Panc1 (cell line): ENCODE results near the gene RANGAP1.

Experiments used
- CTCF ChIP-seq: fragments of 450-650 bp; IDR thresholded peaks from 2 replicates; pipeline ENCODE4 v1.5.1; 2017; ENCODE audit warnings: mild to moderate bottlenecking
- POLR2AphosphoS5 ChIP-seq: IDR thresholded peaks from 2 replicates; pipeline ENCODE4 v1.6.1; 2012; ENCODE audit warnings: mild to moderate bottlenecking, low read depth, low read length, moderate library complexity
- SIN3A ChIP-seq: IDR thresholded peaks from 2 replicates; pipeline ENCODE4 v1.6.1; 2012; ENCODE audit warnings: low read depth, mild to moderate bottlenecking, low read length, moderate library complexity, borderline replicate concordance; ENCODE audit not compliant: insufficient read depth
- TCF7L2 ChIP-seq: IDR thresholded peaks from 2 replicates; pipeline ENCODE4 v1.6.1; 2011; ENCODE audit warnings: mild to moderate bottlenecking, low read depth, low read length, inconsistent platforms

DNA sequence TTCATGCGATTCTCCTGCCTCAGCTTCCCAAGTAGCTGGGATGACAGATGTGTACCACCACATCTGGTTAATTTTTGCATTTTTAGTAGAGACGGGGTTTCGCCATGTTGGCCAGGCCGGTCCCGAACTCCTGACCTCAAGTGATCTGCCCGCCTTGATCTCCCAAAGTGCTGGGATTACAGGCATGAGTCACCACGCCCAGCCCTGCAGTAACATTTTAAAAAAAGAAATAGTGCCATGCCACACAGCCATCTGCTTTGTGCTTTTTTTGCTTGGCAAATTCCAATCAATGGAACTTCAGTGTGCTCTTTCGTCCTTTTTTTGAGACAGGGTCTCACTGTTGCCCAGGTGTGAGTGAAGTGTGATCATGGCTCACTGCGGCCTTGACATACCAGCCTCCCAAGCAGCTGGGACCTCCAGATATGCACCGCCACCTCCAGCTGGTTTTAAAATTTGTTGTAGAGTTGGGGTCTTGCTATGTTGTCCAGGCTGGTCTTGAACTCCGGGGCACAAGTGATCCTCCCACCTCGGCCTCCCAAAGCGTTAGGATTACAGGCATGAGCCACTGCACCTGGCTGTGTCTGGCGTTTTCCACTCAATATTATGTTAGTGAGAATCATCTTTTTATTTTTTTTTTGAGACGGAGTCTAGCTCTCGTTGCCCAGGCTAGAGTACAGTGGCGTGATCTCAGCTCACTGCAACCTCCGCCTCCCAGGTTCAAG is 43.4 kb downstream of the RANGAP1 start:
- TF ChIP-seq POLR2AphosphoS5 (no peak; the same call in 1 of the 2 replicates), TCF7L2 (no peak), CTCF (no peak), SIN3A (no peak)
